CD14-positive monocyte (primary cell): ENCODE measurements around the gene NXPH3. TPM values are rescaled to one million over a fixed set of nuclear protein-coding genes. Genes with fewer than 3 reads are reported as not detected.

Experiments
- DNase-seq, 3 donors: peaks; one replicate each; pipeline ENCODE4 v3.0.0-alpha.2; 2011 to 2022
- H2AFZ ChIP-seq: 2 replicates; pipeline ENCODE4 v1.6.0; 2012; ENCODE audit warnings: mild to moderate bottlenecking, low read depth, low read length, inconsistent platforms; ENCODE audit not compliant: insufficient read depth, poor library complexity, severe bottlenecking
- H3K27ac ChIP-seq, 2 donors: 1 replicate in 1 of 2; 2 replicates in 1 of 2; pipeline ENCODE4 v1.5.1; 2012 to 2013; ENCODE audit warnings: low read length in 2 of 2, control low read depth in 1 of 2, inconsistent platforms in 1 of 2, low read depth in 1 of 2, mild to moderate bottlenecking in 1 of 2
- H3K27me3 ChIP-seq, 2 donors: one replicate each; pipeline versions ENCODE4 v1.6.0 to v1.6.1; 2011 to 2013; ENCODE audit warnings: low read length in 2 of 2; ENCODE audit not compliant: control insufficient read depth in 2 of 2, insufficient read depth in 2 of 2
- H3K36me3 ChIP-seq, 2 donors: replicated peaks in 1 of 2; 1 replicate in 1 of 2; 2 replicates in 1 of 2; pipeline versions ENCODE4 v1.5.1 to v1.6.1; 2012 to 2013; ENCODE audit warnings: low read length in 2 of 2, control low read depth in 1 of 2, inconsistent platforms in 1 of 2, mild to moderate bottlenecking in 1 of 2; ENCODE audit not compliant: insufficient read depth in 2 of 2, control insufficient read depth in 1 of 2
- H3K4me1 ChIP-seq, 2 donors: 1 replicate in 1 of 2; 2 replicates in 1 of 2; pipeline versions ENCODE4 v1.5.1 to v1.6.1; 2012 to 2013; ENCODE audit warnings: low read length in 2 of 2, control low read depth in 1 of 2, inconsistent platforms in 1 of 2, mild to moderate bottlenecking in 1 of 2, moderate library complexity in 1 of 2; ENCODE audit not compliant: insufficient read depth in 2 of 2, control insufficient read depth in 1 of 2
- H3K4me2 ChIP-seq: replicated peaks from 2 replicates; pipeline ENCODE3; 2012; ENCODE audit warnings: low read length, moderate library complexity, mild to moderate bottlenecking; ENCODE audit not compliant: poor library complexity, severe bottlenecking; ENCODE audit errors: extremely low read depth
- H3K4me3 ChIP-seq, 3 experiments: fragments of 200-600 bp in 1 of 3; sonication (generic) in 1 of 3; replicated peaks in 1 of 3; 1 replicate in 2 of 3; 2 replicates in 1 of 3; pipeline ENCODE4 v1.5.1; 2011 to 2013; ENCODE audit warnings: low read length in 3 of 3, mild to moderate bottlenecking in 3 of 3, control low read depth in 2 of 3, low read depth in 2 of 3, inconsistent platforms in 1 of 3, moderate library complexity in 1 of 3
- H3K79me2 ChIP-seq: 2 replicates; pipeline ENCODE4 v1.6.0; 2012; ENCODE audit warnings: mild to moderate bottlenecking, control low read depth, inconsistent platforms, low read length, moderate library complexity; ENCODE audit not compliant: insufficient read depth
- H3K9ac ChIP-seq: 2 replicates; pipeline ENCODE4 v1.6.0; 2017; ENCODE audit warnings: low read length, mild to moderate bottlenecking; ENCODE audit not compliant: insufficient read depth, poor library complexity, severe bottlenecking
- H3K9me3 ChIP-seq, 2 donors: replicated peaks in 1 of 2; 1 replicate in 1 of 2; 2 replicates in 1 of 2; pipeline versions ENCODE4 v1.5.1 to v1.6.1; 2012 to 2013; ENCODE audit warnings: low read length in 2 of 2, control low read depth in 1 of 2; ENCODE audit not compliant: control insufficient read depth in 1 of 2, insufficient read depth in 1 of 2
- H4K20me1 ChIP-seq: 2 replicates; pipeline ENCODE4 v1.6.0; 2012; ENCODE audit warnings: mild to moderate bottlenecking, low read length, control low read depth, moderate library complexity; ENCODE audit not compliant: insufficient read depth
- H3K27ac Mint-ChIP-seq, 7 donors: one replicate each; pipeline ENCODE4 v1.8.0; 2020; ENCODE audit warnings: mild to moderate bottlenecking in 7 of 7, mixed read lengths in 7 of 7, moderate library complexity in 6 of 7, inconsistent platforms in 2 of 7
- H3K27me3 Mint-ChIP-seq, 3 donors: one replicate each; pipeline ENCODE4 v1.8.0; 2021 to 2022; ENCODE audit warnings: low read depth in 3 of 3, mild to moderate bottlenecking in 3 of 3, mixed read lengths in 3 of 3, moderate library complexity in 3 of 3, inconsistent platforms in 1 of 3
- H3K36me3 Mint-ChIP-seq, 2 donors: one replicate each; pipeline ENCODE4 v1.8.0; 2020; ENCODE audit warnings: mixed read lengths in 2 of 2, inconsistent platforms in 1 of 2, mild to moderate bottlenecking in 1 of 2
- H3K4me1 Mint-ChIP-seq: one replicate; pipeline ENCODE4 v1.8.0; 2020; ENCODE audit warnings: mild to moderate bottlenecking, mixed read lengths
- H3K4me3 Mint-ChIP-seq, 2 donors: one replicate each; pipeline ENCODE4 v1.8.0; 2020; ENCODE audit warnings: mild to moderate bottlenecking in 2 of 2, mixed read lengths in 2 of 2, moderate library complexity in 1 of 2
- H3K9me3 Mint-ChIP-seq, 7 donors: one replicate each; pipeline ENCODE4 v1.8.0; 2020 to 2022; ENCODE audit warnings: mixed read lengths in 7 of 7, mild to moderate bottlenecking in 6 of 7, moderate library complexity in 6 of 7, inconsistent platforms in 2 of 7
- WGBS: methylation state at CpG from one replicate; pipeline ENCODE4 v1.1.5; 2013; ENCODE audit warnings: missing lambda C conversion rate; ENCODE audit not compliant: insufficient coverage; 5-methylcytosine and 5-hydroxymethylcytosine counted together
- intact Hi-C, 2 donors: fragments of 100-400 bp; cut with micrococcal nuclease; formaldehyde crosslinking; loops; one replicate each; pipeline versions ENCODE4 v1.15.0 to v1.15.1; 2023
- polyA plus RNA-seq, 3 donors: library from polyadenylated mRNA; depleted of rRNA in 1 of 3; unstranded in 2 of 3; stranded (reverse) in 1 of 3; fragments of 300-500 nt in 2 of 3; fragments of >200 nt in 1 of 3; fragmentation: Illumina TruSeq in 2 of 3; gene quantifications; 1 replicate in 2 of 3; 2 replicates in 1 of 3; pipeline ENCODE4 v1.2.3, GENCODE V29; 2012 to 2021
- TF ChIP-seq, protein P1 (sequence below): fragments of 200-600 bp; IDR thresholded peaks from one replicate; pipeline ENCODE4 v1.8.0; 2022; ENCODE audit warnings: antibody characterized with exemption, mild to moderate bottlenecking

NXPH3 gene
- polyA plus RNA-seq, 3 donors = not detected

- Histone ChIP-seq H3K79me2 (no peaks in the 10 kb centered on the region), H2AFZ (no peak overlapping the region), H3K27ac (no peak overlapping the region), H3K4me1 (peaks cover 10 to 19% of the 10 kb centered on the region in 2 donors), H3K27me3 (peaks cover 16 to 34% of the 10 kb centered on the region in 2 donors), H3K9me3 (no peaks in the 10 kb centered on the region), H4K20me1 (no peaks in the 10 kb centered on the region), H3K4me3 (no peak overlapping the region), H3K9ac (no peak overlapping the region), H3K36me3 (no peaks in the 10 kb centered on the region), H3K4me2 (no peak overlapping the region)
- Mint-ChIP-seq H3K9me3 (peaks cover 1 to 13% (median 7%) of the 10 kb centered on the region in 7 donors), H3K4me3 (peak overlapping the region in 1 of 2 donors; percentile 62), H3K36me3 (no peaks in the 10 kb centered on the region), H3K27me3 (peaks cover 33 to 44% (median 36%) of the 10 kb centered on the region in 3 donors), H3K4me1 (peaks cover 14% of the 10 kb centered on the region), H3K27ac (peak overlapping the region in 1 of 7 donors; percentile 15)
- intact Hi-C loops = loop anchor here in 1 of 2 donors (10.0 kb wide), 2 partner anchors 275 to 415 kb away; partner anchors contain the start of gene DLX3
- no peak for DNase-seq
- whole genome bisulfite sequencing = 77% methylated on average over 5 of the region's 5 CpGs
- TF ChIP-seq, protein P1, sequence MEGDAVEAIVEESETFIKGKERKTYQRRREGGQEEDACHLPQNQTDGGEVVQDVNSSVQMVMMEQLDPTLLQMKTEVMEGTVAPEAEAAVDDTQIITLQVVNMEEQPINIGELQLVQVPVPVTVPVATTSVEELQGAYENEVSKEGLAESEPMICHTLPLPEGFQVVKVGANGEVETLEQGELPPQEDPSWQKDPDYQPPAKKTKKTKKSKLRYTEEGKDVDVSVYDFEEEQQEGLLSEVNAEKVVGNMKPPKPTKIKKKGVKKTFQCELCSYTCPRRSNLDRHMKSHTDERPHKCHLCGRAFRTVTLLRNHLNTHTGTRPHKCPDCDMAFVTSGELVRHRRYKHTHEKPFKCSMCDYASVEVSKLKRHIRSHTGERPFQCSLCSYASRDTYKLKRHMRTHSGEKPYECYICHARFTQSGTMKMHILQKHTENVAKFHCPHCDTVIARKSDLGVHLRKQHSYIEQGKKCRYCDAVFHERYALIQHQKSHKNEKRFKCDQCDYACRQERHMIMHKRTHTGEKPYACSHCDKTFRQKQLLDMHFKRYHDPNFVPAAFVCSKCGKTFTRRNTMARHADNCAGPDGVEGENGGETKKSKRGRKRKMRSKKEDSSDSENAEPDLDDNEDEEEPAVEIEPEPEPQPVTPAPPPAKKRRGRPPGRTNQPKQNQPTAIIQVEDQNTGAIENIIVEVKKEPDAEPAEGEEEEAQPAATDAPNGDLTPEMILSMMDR = no peak
Observed at GRCh38 chr17:49579522-49579921, 3.9 kb downstream of the NXPH3 start.

DNA sequence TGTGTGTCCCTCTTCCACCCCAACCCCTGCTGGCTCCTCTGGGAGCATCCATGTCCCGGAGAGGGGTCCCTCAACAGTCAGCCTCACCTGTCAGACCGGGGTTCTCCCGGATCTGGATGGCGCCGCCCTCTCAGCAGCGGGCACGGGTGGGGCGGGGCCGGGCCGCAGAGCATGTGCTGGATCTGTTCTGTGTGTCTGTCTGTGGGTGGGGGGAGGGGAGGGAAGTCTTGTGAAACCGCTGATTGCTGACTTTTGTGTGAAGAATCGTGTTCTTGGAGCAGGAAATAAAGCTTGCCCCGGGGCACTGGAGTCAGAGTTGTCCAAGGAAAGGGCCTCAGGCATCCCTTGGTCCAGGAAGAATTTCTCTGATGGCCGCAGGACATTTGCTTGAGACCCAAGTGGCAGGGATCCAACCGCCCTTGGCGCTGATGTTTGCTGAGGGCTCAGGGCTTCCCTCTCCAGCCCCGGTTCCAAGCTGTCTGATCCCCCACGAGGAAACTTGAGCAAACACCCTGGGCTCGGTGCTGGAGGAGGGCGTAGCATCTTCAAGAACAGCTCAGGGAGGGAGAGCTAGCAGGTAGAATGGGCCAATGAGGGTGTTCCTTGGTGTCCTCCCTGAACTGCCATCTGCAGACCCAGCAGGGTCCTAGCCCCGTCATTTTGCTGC is 4.5 kb downstream of the NXPH3 start:
- TF ChIP-seq, protein P1 = no peak
- peak overlapping the region in 1 of 7 donors; percentile 15 for H3K27ac Mint-ChIP-seq
- DNase-seq = no peak
- intact Hi-C loops = no loop called here
- Histone ChIP-seq H3K79me2 (no peaks in the 10 kb centered on the region), H3K4me2 (no peak overlapping the region), H3K4me3 (no peak overlapping the region), H3K4me1 (peaks cover 10 to 17% of the 10 kb centered on the region in 2 donors), H3K27me3 (peaks cover 13 to 27% of the 10 kb centered on the region in 2 donors), H3K36me3 (no peaks in the 10 kb centered on the region), H3K9me3 (no peaks in the 10 kb centered on the region), H3K27ac (no peak overlapping the region), H2AFZ (no peak overlapping the region), H3K9ac (no peak overlapping the region), H4K20me1 (no peaks in the 10 kb centered on the region)
- peaks cover under 1 to 11% (median 7%) of the 10 kb centered on the region in 7 donors for H3K9me3 Mint-ChIP-seq
- WGBS = 67% methylated on average over 15 of the region's 21 CpGs
- no peak overlapping the region for H3K4me3 Mint-ChIP-seq
- peaks cover 27 to 38% (median 30%) of the 10 kb centered on the region in 3 donors for H3K27me3 Mint-ChIP-seq
- no peaks in the 10 kb centered on the region for H3K36me3 Mint-ChIP-seq
- peaks cover 11% of the 10 kb centered on the region for H3K4me1 Mint-ChIP-seq
